Fibroblast of the aortic adventitia (primary cell): ENCODE results near the gene KRT1. TPM values are rescaled to one million over a fixed set of nuclear protein-coding genes. Genes with fewer than 3 reads are reported as not detected.

ENCODE experiments used
- DNase-seq: peaks from one replicate; pipeline ENCODE4 v3.0.0-alpha.2; 2010; ENCODE audit warnings: low read depth
- H3K4me3 ChIP-seq: 2 replicates; pipeline ENCODE4 v1.5.1; 2011; ENCODE audit warnings: low read depth, mild to moderate bottlenecking, control low read depth, low read length, moderate library complexity
- CTCF ChIP-seq: IDR thresholded peaks from 2 replicates; pipeline ENCODE4 v1.5.1; 2011; ENCODE audit warnings: mild to moderate bottlenecking, low read length, control low read depth, inconsistent platforms; ENCODE audit not compliant: insufficient read depth
- total RNA-seq: library from RNA; depleted of rRNA; stranded (reverse); fragments of >200 nt; gene quantifications from 2 replicates; pipeline ENCODE4 v1.2.3, GENCODE V29; 2012; ENCODE audit warnings: low replicate concordance

The KRT1 gene
- total RNA-seq, 1 donor, result not detected

GRCh38 chr12:52710730-52711129 is 30.5 kb upstream of the KRT1 start:
- TF ChIP-seq CTCF, result no peak
- no peak for DNase-seq
- no peak overlapping the region for H3K4me3 ChIP-seq

GRCh38 chr12:52708010-52708409 is 27.8 kb upstream of the KRT1 start:
- no peak for TF ChIP-seq CTCF
- H3K4me3 ChIP-seq, result no peak overlapping the region
- no peak for DNase-seq

- no peak for TF ChIP-seq CTCF
- no peak for DNase-seq
- H3K4me3 ChIP-seq, result no peak overlapping the region
Observed at GRCh38 chr12:52704464-52704863, 24.3 kb upstream of the KRT1 start.

GRCh38 chr12:52703878-52704277 is 23.7 kb upstream of the KRT1 start:
- TF ChIP-seq CTCF, result no peak

GRCh38 chr12:52703424-52703823 is 23.2 kb upstream of the KRT1 start, which contains the start of gene KRT77:
Gene KRT77 (minus strand): TSS chr12:52703524. CDS start chr12:52703434, 90 bp downstream.
- no peak for DNase-seq
- TF ChIP-seq CTCF, result no peak
- no peak within 1 kb of the TSS for H3K4me3 ChIP-seq

More at GRCh38 chr12:52703878-52704277, 23.7 kb upstream of the KRT1 start:
- H3K4me3 ChIP-seq, result no peak overlapping the region
- DNase-seq, result no peak

GRCh38 chr12:52702338-52702737 is 22.1 kb upstream of the KRT1 start:
- TF ChIP-seq CTCF, result no peak
- H3K4me3 ChIP-seq, result no peak overlapping the region
- no peak for DNase-seq

GRCh38 chr12:52701281-52701680 is 21.1 kb upstream of the KRT1 start:
- no peak overlapping the region for H3K4me3 ChIP-seq
- TF ChIP-seq CTCF, result no peak
- no peak for DNase-seq
